NCI-H1930 (cell line): Measurements from ENCODE around the gene EXOC4.

Source experiments
- DNase-seq, 2 experiments: peaks; one replicate each; lab custom pipeline; 2025; lab: John Stamatoyannopoulos, UW

Gene EXOC4

GRCh38 chr7:133937786-133938185 is 684.9 kb downstream of the EXOC4 start:
- DNase-seq, result no peak

GRCh38 chr7:133940368-133940767 is 687.5 kb downstream of the EXOC4 start:
- no peak for DNase-seq

GRCh38 chr7:133941496-133941895 is 688.6 kb downstream of the EXOC4 start:
- DNase-seq, result no peak

- no peak for DNase-seq
These were observed 692.6 kb downstream of the EXOC4 start for GRCh38 chr7:133945497-133945896.

- DNase-seq, result no peak
These were observed 694.8 kb downstream of the EXOC4 start for GRCh38 chr7:133947458-133948254.

- no peak for DNase-seq
These were observed 695.7 kb downstream of the EXOC4 start for GRCh38 chr7:133948588-133948987.

GRCh38 chr7:133950855-133951254 is 698.0 kb downstream of the EXOC4 start:
- no peak for DNase-seq

- DNase-seq, result no peak
These were observed 702.3 kb downstream of the EXOC4 start for GRCh38 chr7:133955208-133955607.

- no peak for DNase-seq
These were observed 705.0 kb downstream of the EXOC4 start for GRCh38 chr7:133957845-133958244.

GRCh38 chr7:133958822-133959221 is 705.9 kb downstream of the EXOC4 start:
- no peak for DNase-seq

- DNase-seq, result no peak
These were observed 706.6 kb downstream of the EXOC4 start for GRCh38 chr7:133959505-133959904.

GRCh38 chr7:133961724-133962123 is 708.8 kb downstream of the EXOC4 start:
- no peak for DNase-seq

- no peak for DNase-seq
These were observed 709.8 kb downstream of the EXOC4 start for GRCh38 chr7:133962646-133963045.

GRCh38 chr7:133963629-133964028 is 710.8 kb downstream of the EXOC4 start:
- no peak for DNase-seq

GRCh38 chr7:133971625-133972024 is 718.7 kb downstream of the EXOC4 start:
- DNase-seq, result no peak

GRCh38 chr7:133973710-133974109 is 720.8 kb downstream of the EXOC4 start:
- no peak for DNase-seq

- no peak for DNase-seq
These were observed 722.3 kb downstream of the EXOC4 start for GRCh38 chr7:133975130-133975529.

GRCh38 chr7:133976140-133976539 is 723.3 kb downstream of the EXOC4 start:
- DNase-seq, result no peak

- DNase-seq, result no peak
These were observed 724.8 kb downstream of the EXOC4 start for GRCh38 chr7:133977409-133978274.

- no peak for DNase-seq
These were observed 725.8 kb downstream of the EXOC4 start for GRCh38 chr7:133978502-133979295.

- DNase-seq, result no peak
These were observed 727.9 kb downstream of the EXOC4 start for GRCh38 chr7:133980804-133981203.

- peak; percentile 65 to 78 for DNase-seq
These were observed 731.0 kb downstream of the EXOC4 start for GRCh38 chr7:133983685-133984419.
